ENCODE measurements around the gene ERG28. TPM values are rescaled to one million over a fixed set of nuclear protein-coding genes. Genes with fewer than 3 reads are reported as not detected.

ERG28 gene
- total and polyA plus RNA-seq, 8 donors: 23.6 to 44.5 (median 27.7) TPM

- no peak for DNase-seq
- peak; percentile 2 for ATAC-seq
- intact Hi-C loops (cut with DNase I): no loop called here
- H3K9me3 ChIP-seq: no peaks in the 10 kb centered on the region
- H3K27ac ChIP-seq: peak overlapping the region; percentile 84 to 98
- peaks cover 0 to 28% of the 10 kb centered on the region in 2 donors for H3K36me3 ChIP-seq
- no peaks in the 10 kb centered on the region for H3K27me3 ChIP-seq
- H3K4me3 ChIP-seq: peak overlapping the region; percentile 83 to 93
- no peak for TF ChIP-seq CTCF (IDR thresholded peaks at IDR 0.05)
- peaks cover 15 to 32% of the 10 kb centered on the region in 2 donors for H3K4me1 ChIP-seq
These were observed 442 bp downstream of the ERG28 start for GRCh38 chr14:75660238-75660629.

- no peak for TF ChIP-seq CTCF (IDR thresholded peaks at IDR 0.05)
- Histone ChIP-seq H3K4me1 (peaks cover 15 to 32% of the 10 kb centered on the region in 2 donors), H3K4me3 (peak overlapping the region in 1 of 2 donors; percentile 83), H3K27ac (peak overlapping the region in 1 of 2 donors; percentile 5), H3K9me3 (no peaks in the 10 kb centered on the region), H3K36me3 (peaks cover 0 to 37% of the 10 kb centered on the region in 2 donors), H3K27me3 (no peaks in the 10 kb centered on the region)
- DNase-seq (no peak), ATAC-seq (no peak)
- intact Hi-C loops (cut with DNase I): no loop called here
These were observed 1.7 kb downstream of the ERG28 start for GRCh38 chr14:75658957-75659356.

- no peak for TF ChIP-seq CTCF (IDR thresholded peaks at IDR 0.05)
- Histone ChIP-seq H3K27ac (peak overlapping the region in 1 of 2 donors; percentile 13), H3K4me3 (no peak overlapping the region), H3K9me3 (no peaks in the 10 kb centered on the region), H3K4me1 (peaks cover 13 to 30% of the 10 kb centered on the region in 2 donors), H3K27me3 (no peaks in the 10 kb centered on the region), H3K36me3 (peaks cover 0 to 42% of the 10 kb centered on the region in 2 donors)
- DNase-seq (no peak), ATAC-seq (no peak)
- intact Hi-C loops (cut with DNase I): no loop called here
These were observed 3.3 kb downstream of the ERG28 start for GRCh38 chr14:75657331-75657730.

- ATAC-seq (no peak), DNase-seq (no peak)
- intact Hi-C loops (cut with DNase I): loop anchor here in 1 of 2 donors (2.0 kb wide), 1 partner anchor 78 kb away; no protein-coding TSS in a partner anchor
- peaks cover 5 to 24% of the 10 kb centered on the region in 2 donors for H3K4me1 ChIP-seq
- H3K9me3 ChIP-seq: no peaks in the 10 kb centered on the region
- H3K4me3 ChIP-seq: no peak overlapping the region
- H3K27me3 ChIP-seq: no peaks in the 10 kb centered on the region
- TF ChIP-seq CTCF (IDR thresholded peaks at IDR 0.05): no peak
- peaks cover 0 to 63% of the 10 kb centered on the region in 2 donors for H3K36me3 ChIP-seq
- H3K27ac ChIP-seq: no peak overlapping the region
These were observed 5.4 kb downstream of the ERG28 start for GRCh38 chr14:75655235-75655634.

- no peaks in the 10 kb centered on the region for H3K9me3 ChIP-seq
- DNase-seq: peak; percentile 46 to 86 (median 76)
- peaks cover 0 to 73% of the 10 kb centered on the region in 2 donors for H3K36me3 ChIP-seq
- TF ChIP-seq CTCF (IDR thresholded peaks at IDR 0.05): peak; percentile 94 to 97
- H3K4me3 ChIP-seq: no peak overlapping the region
- H3K4me1 ChIP-seq: peaks cover 0 to 14% of the 10 kb centered on the region in 2 donors
- H3K27me3 ChIP-seq: no peaks in the 10 kb centered on the region
- no peak overlapping the region for H3K27ac ChIP-seq
- ATAC-seq: peak; percentile 95
- intact Hi-C loops (cut with DNase I): loop anchor here in 1 of 2 donors (2.0 kb wide), 1 partner anchor 77 kb away; no protein-coding TSS in a partner anchor
These were observed 6.4 kb downstream of the ERG28 start for GRCh38 chr14:75654127-75654732.

All from left lung (tissue), 10 donors.